Activated gamma-delta T cell (primary cell): Measurements from ENCODE around the gene LSG1.
A peak's percentile ranks its signal among the peaks of the same experiment; 100 is the strongest.
"Not testable (repeated sequence)": the region's sequence is repeated elsewhere in the genome, so short reads cannot be mapped to it uniquely, and the experiment has no call there.

Experiments
- DNase-seq: peaks from one replicate; lab custom pipeline; 2025; lab: John Stamatoyannopoulos, UW

Gene LSG1

GRCh38 chr3:194657439-194657838 lies 14.6 kb downstream of the LSG1 start:
- no peak for DNase-seq

GRCh38 chr3:194654443-194654842 lies 17.5 kb downstream of the LSG1 start:
- no peak for DNase-seq

- DNase-seq: no peak
Measured at GRCh38 chr3:194647747-194648146, 24.2 kb downstream of the LSG1 start.

- DNase-seq: no peak
Measured at GRCh38 chr3:194642769-194643168, 29.2 kb downstream of the LSG1 start.

- no peak for DNase-seq
Measured at GRCh38 chr3:194640829-194641228, 31.2 kb downstream of the LSG1 start.

GRCh38 chr3:194638991-194639605 lies 32.9 kb downstream of the LSG1 start:
- DNase-seq: no peak

- DNase-seq: no peak
Measured at GRCh38 chr3:194637541-194638400, 34.2 kb downstream of the LSG1 start.

- DNase-seq: no peak
Measured at GRCh38 chr3:194637066-194637465, 34.9 kb downstream of the LSG1 start.

- peak; percentile 45 for DNase-seq
Measured at GRCh38 chr3:194633349-194634004, 38.5 kb downstream of the LSG1 start, which contains the start of gene TMEM44. Gene TMEM44, minus strand, starts transcription at chr3:194633419. Its CDS starts 204 bp downstream, at chr3:194633215.

GRCh38 chr3:194632809-194633348 lies 39.1 kb downstream of the LSG1 start:
- no peak for DNase-seq

- no peak for DNase-seq
Measured at GRCh38 chr3:194632226-194632808, 39.7 kb downstream of the LSG1 start.

GRCh38 chr3:194631696-194632095 lies 40.3 kb downstream of the LSG1 start:
- DNase-seq: no peak

- not testable (repeated sequence) for DNase-seq
Measured at GRCh38 chr3:194630681-194631080, 41.3 kb downstream of the LSG1 start.

GRCh38 chr3:194624956-194625355 lies 47.0 kb downstream of the LSG1 start:
- no peak for DNase-seq

- no peak for DNase-seq
Measured at GRCh38 chr3:194623449-194624290, 48.3 kb downstream of the LSG1 start.

- no peak for DNase-seq
Measured at GRCh38 chr3:194622621-194623340, 49.2 kb downstream of the LSG1 start.

- DNase-seq: no peak
Measured at GRCh38 chr3:194621947-194622346, 50.0 kb downstream of the LSG1 start.

GRCh38 chr3:194620196-194620595 lies 51.8 kb downstream of the LSG1 start:
- no peak for DNase-seq

- no peak for DNase-seq
Measured at GRCh38 chr3:194619741-194620140, 52.2 kb downstream of the LSG1 start.

- no peak for DNase-seq
Measured at GRCh38 chr3:194618858-194619608, 53.0 kb downstream of the LSG1 start.
